ENCODE results near the gene CNTNAP2.

Gene CNTNAP2

GRCh38 chr7:146943483-146943882 is 826.9 kb downstream of the CNTNAP2 start:
- H3K27ac ChIP-seq = no peak overlapping the region
- no peak for TF ChIP-seq ZFX (IDR thresholded peaks at IDR 0.05)
- TF ChIP-seq CTCF (conservative IDR thresholded peaks at IDR 0.05) = no peak

GRCh38 chr7:146948703-146949102 is 832.1 kb downstream of the CNTNAP2 start:
- TF ChIP-seq ZFX (IDR thresholded peaks at IDR 0.05) = no peak
- no peak for TF ChIP-seq CTCF (conservative IDR thresholded peaks at IDR 0.05)
- H3K27ac ChIP-seq = no peak overlapping the region

GRCh38 chr7:146956321-146956720 is 839.7 kb downstream of the CNTNAP2 start:
- no peak for TF ChIP-seq CTCF (conservative IDR thresholded peaks at IDR 0.05)
- TF ChIP-seq ZFX (IDR thresholded peaks at IDR 0.05) = no peak
- H3K27ac ChIP-seq = no peak overlapping the region

GRCh38 chr7:146956853-146957252 is 840.3 kb downstream of the CNTNAP2 start:
- H3K27ac ChIP-seq = no peak overlapping the region
- no peak for TF ChIP-seq ZFX (IDR thresholded peaks at IDR 0.05)
- TF ChIP-seq CTCF (conservative IDR thresholded peaks at IDR 0.05) = no peak

- TF ChIP-seq CTCF (conservative IDR thresholded peaks at IDR 0.05) (no peak; the same call in 1 of the 2 replicates), ZFX (IDR thresholded peaks at IDR 0.05) (no peak)
- H3K27ac ChIP-seq = no peak overlapping the region
These were observed 844.3 kb downstream of the CNTNAP2 start for GRCh38 chr7:146960773-146961391.

GRCh38 chr7:146961617-146962016 is 845.0 kb downstream of the CNTNAP2 start:
- TF ChIP-seq CTCF (conservative IDR thresholded peaks at IDR 0.05) (no peak), ZFX (IDR thresholded peaks at IDR 0.05) (no peak)

GRCh38 chr7:146966274-146966673 is 849.7 kb downstream of the CNTNAP2 start:
- no peak for TF ChIP-seq CTCF (conservative IDR thresholded peaks at IDR 0.05)
- TF ChIP-seq ZFX (IDR thresholded peaks at IDR 0.05) = no peak
- H3K27ac ChIP-seq = no peak overlapping the region

More at GRCh38 chr7:146961617-146962016, 845.0 kb downstream of the CNTNAP2 start:
- H3K27ac ChIP-seq = no peak overlapping the region

Measured in C4-2B (cell line).